ENCODE results near the gene IL12RB2.

DNA sequence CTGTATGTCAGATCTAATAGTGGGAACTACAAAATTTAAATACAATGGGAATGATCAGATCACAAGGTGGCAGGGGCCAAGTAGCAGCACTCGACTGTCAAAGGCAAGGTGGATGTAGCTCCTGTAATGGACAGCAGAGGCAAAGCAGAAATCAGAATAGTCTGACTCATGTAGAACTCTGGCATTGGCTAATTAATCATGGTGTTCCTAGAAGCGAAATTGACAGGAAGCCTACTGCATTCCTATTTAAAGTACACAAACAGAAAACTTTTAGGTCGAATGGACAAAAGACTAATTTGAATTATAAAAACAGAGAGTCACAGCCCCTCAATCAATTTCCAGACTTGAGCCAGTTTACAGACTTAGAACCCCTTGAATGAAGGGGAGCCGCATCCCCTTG lies 17.4 kb upstream of the IL12RB2 start:
- TF ChIP-seq, protein P1, sequence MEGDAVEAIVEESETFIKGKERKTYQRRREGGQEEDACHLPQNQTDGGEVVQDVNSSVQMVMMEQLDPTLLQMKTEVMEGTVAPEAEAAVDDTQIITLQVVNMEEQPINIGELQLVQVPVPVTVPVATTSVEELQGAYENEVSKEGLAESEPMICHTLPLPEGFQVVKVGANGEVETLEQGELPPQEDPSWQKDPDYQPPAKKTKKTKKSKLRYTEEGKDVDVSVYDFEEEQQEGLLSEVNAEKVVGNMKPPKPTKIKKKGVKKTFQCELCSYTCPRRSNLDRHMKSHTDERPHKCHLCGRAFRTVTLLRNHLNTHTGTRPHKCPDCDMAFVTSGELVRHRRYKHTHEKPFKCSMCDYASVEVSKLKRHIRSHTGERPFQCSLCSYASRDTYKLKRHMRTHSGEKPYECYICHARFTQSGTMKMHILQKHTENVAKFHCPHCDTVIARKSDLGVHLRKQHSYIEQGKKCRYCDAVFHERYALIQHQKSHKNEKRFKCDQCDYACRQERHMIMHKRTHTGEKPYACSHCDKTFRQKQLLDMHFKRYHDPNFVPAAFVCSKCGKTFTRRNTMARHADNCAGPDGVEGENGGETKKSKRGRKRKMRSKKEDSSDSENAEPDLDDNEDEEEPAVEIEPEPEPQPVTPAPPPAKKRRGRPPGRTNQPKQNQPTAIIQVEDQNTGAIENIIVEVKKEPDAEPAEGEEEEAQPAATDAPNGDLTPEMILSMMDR (conservative IDR thresholded peaks at IDR 0.05; ENCODE audit: low read depth in 2 of 2), result no peak
- TF ChIP-seq, protein P2, sequence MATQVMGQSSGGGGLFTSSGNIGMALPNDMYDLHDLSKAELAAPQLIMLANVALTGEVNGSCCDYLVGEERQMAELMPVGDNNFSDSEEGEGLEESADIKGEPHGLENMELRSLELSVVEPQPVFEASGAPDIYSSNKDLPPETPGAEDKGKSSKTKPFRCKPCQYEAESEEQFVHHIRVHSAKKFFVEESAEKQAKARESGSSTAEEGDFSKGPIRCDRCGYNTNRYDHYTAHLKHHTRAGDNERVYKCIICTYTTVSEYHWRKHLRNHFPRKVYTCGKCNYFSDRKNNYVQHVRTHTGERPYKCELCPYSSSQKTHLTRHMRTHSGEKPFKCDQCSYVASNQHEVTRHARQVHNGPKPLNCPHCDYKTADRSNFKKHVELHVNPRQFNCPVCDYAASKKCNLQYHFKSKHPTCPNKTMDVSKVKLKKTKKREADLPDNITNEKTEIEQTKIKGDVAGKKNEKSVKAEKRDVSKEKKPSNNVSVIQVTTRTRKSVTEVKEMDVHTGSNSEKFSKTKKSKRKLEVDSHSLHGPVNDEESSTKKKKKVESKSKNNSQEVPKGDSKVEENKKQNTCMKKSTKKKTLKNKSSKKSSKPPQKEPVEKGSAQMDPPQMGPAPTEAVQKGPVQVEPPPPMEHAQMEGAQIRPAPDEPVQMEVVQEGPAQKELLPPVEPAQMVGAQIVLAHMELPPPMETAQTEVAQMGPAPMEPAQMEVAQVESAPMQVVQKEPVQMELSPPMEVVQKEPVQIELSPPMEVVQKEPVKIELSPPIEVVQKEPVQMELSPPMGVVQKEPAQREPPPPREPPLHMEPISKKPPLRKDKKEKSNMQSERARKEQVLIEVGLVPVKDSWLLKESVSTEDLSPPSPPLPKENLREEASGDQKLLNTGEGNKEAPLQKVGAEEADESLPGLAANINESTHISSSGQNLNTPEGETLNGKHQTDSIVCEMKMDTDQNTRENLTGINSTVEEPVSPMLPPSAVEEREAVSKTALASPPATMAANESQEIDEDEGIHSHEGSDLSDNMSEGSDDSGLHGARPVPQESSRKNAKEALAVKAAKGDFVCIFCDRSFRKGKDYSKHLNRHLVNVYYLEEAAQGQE (IDR thresholded peaks at IDR 0.05; ENCODE audit: unreplicated experiment), result no peak
- TF ChIP-seq EZH2phosphoT487 (IDR thresholded peaks at IDR 0.05; ENCODE audit: unreplicated experiment), result no peak
- TF ChIP-seq EZH2 (IDR thresholded peaks at IDR 0.05; ENCODE audit: low read depth, unreplicated experiment), result no peak
- TF ChIP-seq POLR2AphosphoS5 (IDR thresholded peaks at IDR 0.05; ENCODE audit: low read depth), result no peak
- TF ChIP-seq, protein P3, sequence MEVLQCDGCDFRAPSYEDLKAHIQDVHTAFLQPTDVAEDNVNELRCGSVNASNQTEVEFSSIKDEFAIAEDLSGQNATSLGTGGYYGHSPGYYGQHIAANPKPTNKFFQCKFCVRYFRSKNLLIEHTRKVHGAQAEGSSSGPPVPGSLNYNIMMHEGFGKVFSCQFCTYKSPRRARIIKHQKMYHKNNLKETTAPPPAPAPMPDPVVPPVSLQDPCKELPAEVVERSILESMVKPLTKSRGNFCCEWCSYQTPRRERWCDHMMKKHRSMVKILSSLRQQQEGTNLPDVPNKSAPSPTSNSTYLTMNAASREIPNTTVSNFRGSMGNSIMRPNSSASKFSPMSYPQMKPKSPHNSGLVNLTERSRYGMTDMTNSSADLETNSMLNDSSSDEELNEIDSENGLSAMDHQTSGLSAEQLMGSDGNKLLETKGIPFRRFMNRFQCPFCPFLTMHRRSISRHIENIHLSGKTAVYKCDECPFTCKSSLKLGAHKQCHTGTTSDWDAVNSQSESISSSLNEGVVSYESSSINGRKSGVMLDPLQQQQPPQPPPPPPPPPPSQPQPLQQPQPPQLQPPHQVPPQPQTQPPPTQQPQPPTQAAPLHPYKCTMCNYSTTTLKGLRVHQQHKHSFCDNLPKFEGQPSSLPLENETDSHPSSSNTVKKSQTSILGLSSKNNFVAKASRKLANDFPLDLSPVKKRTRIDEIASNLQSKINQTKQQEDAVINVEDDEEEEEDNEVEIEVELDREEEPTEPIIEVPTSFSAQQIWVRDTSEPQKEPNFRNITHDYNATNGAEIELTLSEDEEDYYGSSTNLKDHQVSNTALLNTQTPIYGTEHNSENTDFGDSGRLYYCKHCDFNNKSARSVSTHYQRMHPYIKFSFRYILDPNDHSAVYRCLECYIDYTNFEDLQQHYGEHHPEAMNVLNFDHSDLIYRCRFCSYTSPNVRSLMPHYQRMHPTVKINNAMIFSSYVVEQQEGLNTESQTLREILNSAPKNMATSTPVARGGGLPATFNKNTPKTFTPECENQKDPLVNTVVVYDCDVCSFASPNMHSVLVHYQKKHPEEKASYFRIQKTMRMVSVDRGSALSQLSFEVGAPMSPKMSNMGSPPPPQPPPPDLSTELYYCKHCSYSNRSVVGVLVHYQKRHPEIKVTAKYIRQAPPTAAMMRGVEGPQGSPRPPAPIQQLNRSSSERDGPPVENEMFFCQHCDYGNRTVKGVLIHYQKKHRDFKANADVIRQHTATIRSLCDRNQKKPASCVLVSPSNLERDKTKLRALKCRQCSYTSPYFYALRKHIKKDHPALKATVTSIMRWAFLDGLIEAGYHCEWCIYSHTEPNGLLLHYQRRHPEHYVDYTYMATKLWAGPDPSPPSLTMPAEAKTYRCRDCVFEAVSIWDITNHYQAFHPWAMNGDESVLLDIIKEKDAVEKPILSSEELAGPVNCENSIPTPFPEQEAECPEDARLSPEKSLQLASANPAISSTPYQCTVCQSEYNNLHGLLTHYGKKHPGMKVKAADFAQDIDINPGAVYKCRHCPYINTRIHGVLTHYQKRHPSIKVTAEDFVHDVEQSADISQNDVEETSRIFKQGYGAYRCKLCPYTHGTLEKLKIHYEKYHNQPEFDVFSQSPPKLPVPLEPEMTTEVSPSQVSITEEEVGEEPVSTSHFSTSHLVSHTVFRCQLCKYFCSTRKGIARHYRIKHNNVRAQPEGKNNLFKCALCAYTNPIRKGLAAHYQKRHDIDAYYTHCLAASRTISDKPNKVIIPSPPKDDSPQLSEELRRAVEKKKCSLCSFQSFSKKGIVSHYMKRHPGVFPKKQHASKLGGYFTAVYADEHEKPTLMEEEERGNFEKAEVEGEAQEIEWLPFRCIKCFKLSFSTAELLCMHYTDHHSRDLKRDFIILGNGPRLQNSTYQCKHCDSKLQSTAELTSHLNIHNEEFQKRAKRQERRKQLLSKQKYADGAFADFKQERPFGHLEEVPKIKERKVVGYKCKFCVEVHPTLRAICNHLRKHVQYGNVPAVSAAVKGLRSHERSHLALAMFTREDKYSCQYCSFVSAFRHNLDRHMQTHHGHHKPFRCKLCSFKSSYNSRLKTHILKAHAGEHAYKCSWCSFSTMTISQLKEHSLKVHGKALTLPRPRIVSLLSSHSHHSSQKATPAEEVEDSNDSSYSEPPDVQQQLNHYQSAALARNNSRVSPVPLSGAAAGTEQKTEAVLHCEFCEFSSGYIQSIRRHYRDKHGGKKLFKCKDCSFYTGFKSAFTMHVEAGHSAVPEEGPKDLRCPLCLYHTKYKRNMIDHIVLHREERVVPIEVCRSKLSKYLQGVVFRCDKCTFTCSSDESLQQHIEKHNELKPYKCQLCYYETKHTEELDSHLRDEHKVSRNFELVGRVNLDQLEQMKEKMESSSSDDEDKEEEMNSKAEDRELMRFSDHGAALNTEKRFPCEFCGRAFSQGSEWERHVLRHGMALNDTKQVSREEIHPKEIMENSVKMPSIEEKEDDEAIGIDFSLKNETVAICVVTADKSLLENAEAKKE (CRISPR knock-in tag; IDR thresholded peaks at IDR 0.05), result no peak
- TF ChIP-seq STAT1 (IDR thresholded peaks at IDR 0.05; ENCODE audit: unreplicated experiment), result no peak
- TF ChIP-seq JUNB (IDR thresholded peaks at IDR 0.05; ENCODE audit: unreplicated experiment), result no peak
- no peak for TF ChIP-seq CREB1 (CRISPR knock-in tag; IDR thresholded peaks at IDR 0.05; ENCODE audit: low read depth)
- TF ChIP-seq ZNF114 (CRISPR knock-in tag; IDR thresholded peaks at IDR 0.05), result no peak
- TF ChIP-seq, protein P4, sequence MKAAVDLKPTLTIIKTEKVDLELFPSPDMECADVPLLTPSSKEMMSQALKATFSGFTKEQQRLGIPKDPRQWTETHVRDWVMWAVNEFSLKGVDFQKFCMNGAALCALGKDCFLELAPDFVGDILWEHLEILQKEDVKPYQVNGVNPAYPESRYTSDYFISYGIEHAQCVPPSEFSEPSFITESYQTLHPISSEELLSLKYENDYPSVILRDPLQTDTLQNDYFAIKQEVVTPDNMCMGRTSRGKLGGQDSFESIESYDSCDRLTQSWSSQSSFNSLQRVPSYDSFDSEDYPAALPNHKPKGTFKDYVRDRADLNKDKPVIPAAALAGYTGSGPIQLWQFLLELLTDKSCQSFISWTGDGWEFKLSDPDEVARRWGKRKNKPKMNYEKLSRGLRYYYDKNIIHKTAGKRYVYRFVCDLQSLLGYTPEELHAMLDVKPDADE (IDR thresholded peaks at IDR 0.05), result no peak
- TF ChIP-seq ZNF331 (CRISPR knock-in tag; IDR thresholded peaks at IDR 0.05; ENCODE audit: low read depth), result no peak
